ENCODE results near the gene BOC.

DNA sequence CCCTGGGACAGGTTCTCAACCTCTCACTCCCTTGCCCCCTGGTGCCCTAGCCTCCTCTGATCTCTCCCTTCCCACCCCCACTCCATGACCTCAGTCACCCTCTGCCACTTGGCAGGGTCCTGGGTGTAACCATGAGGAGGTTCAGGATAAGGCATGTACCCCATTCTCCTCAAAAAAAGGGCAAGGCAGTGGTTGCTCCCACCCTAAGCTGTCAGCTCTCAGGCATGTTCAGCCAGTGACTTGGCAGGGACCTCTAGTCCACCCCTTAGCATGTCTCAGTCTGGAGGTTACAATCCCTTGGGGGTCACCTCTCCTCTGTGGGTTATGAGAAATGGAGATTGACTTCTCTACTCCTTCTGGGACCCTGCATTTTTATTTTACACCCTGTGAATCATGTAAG is 11.0 kb upstream of the BOC start:
- no peak for TF ChIP-seq GATA3 (IDR thresholded peaks at IDR 0.05; ENCODE audit: low read depth, low read length)
- no peak for TF ChIP-seq GATA2 (IDR thresholded peaks at IDR 0.05; ENCODE audit: low read depth, low read length)
